Endothelial cell of umbilical vein (primary cell): Measurements from ENCODE around the gene CHRM2.

Experiments used
- CTCF ChIP-seq, 2 donors: IDR thresholded peaks; 1 replicate in 1 of 2; 2 replicates in 1 of 2; pipeline ENCODE4 v1.5.1; 2011; ENCODE audit warnings: low read length in 2 of 2, mild to moderate bottlenecking in 2 of 2, moderate library complexity in 2 of 2, control low read depth in 1 of 2, inconsistent platforms in 1 of 2, low read depth in 1 of 2; ENCODE audit not compliant: insufficient read depth in 1 of 2; ENCODE audit errors: extremely low read depth in 1 of 2
- FOS ChIP-seq: IDR thresholded peaks from 2 replicates; pipeline ENCODE4 v1.6.1; 2011; ENCODE audit warnings: mild to moderate bottlenecking, low read length, moderate library complexity, borderline replicate concordance; ENCODE audit not compliant: insufficient read depth

- TF ChIP-seq FOS (no peak), CTCF (IDR thresholded peaks at IDR 0.05; ENCODE audit: extremely low read depth in 1 of 2, insufficient read depth in 1 of 2, low read depth in 1 of 2, low read length in 2 of 2) (no peak)
These were observed 157.2 kb downstream of the CHRM2 start for GRCh38 chr7:137025469-137026175.
